Vagina (tissue), 2 donors: ENCODE data around the gene ANKRD44.

Source experiments
- CTCF ChIP-seq, 3 experiments: fragments of 450-650 bp in 2 of 3; fragments of 200-600 bp in 1 of 3; sonication (generic) in 1 of 3; IDR thresholded peaks; one replicate each; pipeline ENCODE4 v1.5.1; 2017 to 2019; ENCODE audit warnings: antibody characterized with exemption in 3 of 3, mild to moderate bottlenecking in 2 of 3, moderate library complexity in 2 of 3
- POLR2A ChIP-seq, 2 donors: fragments of 450-650 bp; IDR thresholded peaks; one replicate each; pipeline ENCODE4 v1.6.1; 2017; ENCODE audit warnings: antibody characterized with exemption in 2 of 2, mild to moderate bottlenecking in 2 of 2, moderate library complexity in 2 of 2
- POLR2AphosphoS5 ChIP-seq, 2 donors: sonication (generic); formaldehyde crosslinking; IDR thresholded peaks; one replicate each; pipeline ENCODE4 v1.9.0; 2017; ENCODE audit warnings: antibody characterized with exemption in 2 of 2, mild to moderate bottlenecking in 2 of 2, low read depth in 1 of 2; ENCODE audit not compliant: insufficient read depth in 1 of 2

- TF ChIP-seq CTCF (IDR thresholded peaks at IDR 0.05) (no peak), POLR2A (IDR thresholded peaks at IDR 0.05) (no peak), POLR2AphosphoS5 (IDR thresholded peaks at IDR 0.05; ENCODE audit: insufficient read depth in 1 of 2, low read depth in 1 of 2) (no peak)
Observed at GRCh38 chr2:197147942-197148341, 162.6 kb downstream of the ANKRD44 start.
